Stimulated activated naive CD8-positive, alpha-beta T cell treated with anti-CD3 and anti-CD28 coated beads, Interleukin-15, Interleukin-2, amounts not matched to agents 100 ng/mL and 50 ng/mL, for 24 hours (primary cell): ENCODE measurements around the gene TBX3.

Experiments used
- H3K27ac Mint-ChIP-seq: one replicate; pipeline ENCODE4 v1.8.0; 2021; ENCODE audit warnings: mild to moderate bottlenecking, mixed read lengths
- H3K27me3 Mint-ChIP-seq: one replicate; pipeline ENCODE4 v1.8.0; 2021; ENCODE audit warnings: mixed read lengths
- H3K36me3 Mint-ChIP-seq: one replicate; pipeline ENCODE4 v1.8.0; 2021; ENCODE audit warnings: low read depth, mixed read lengths
- H3K4me1 Mint-ChIP-seq: one replicate; pipeline ENCODE4 v1.8.0; 2021; ENCODE audit warnings: low read depth, mixed read lengths
- H3K4me3 Mint-ChIP-seq: one replicate; pipeline ENCODE4 v1.8.0; 2021; ENCODE audit warnings: mild to moderate bottlenecking, mixed read lengths
- H3K9me3 Mint-ChIP-seq: one replicate; pipeline ENCODE4 v1.8.0; 2021; ENCODE audit warnings: mixed read lengths

Gene TBX3

GRCh38 chr12:114657597-114657920, 26.4 kb downstream of the TBX3 start:
- Mint-ChIP-seq H3K27ac (no peak overlapping the region), H3K36me3 (no peaks in the 10 kb centered on the region), H3K27me3 (peaks cover 20% of the 10 kb centered on the region), H3K4me1 (no peaks in the 10 kb centered on the region), H3K4me3 (no peak overlapping the region), H3K9me3 (peaks cover 4% of the 10 kb centered on the region)

DNA sequence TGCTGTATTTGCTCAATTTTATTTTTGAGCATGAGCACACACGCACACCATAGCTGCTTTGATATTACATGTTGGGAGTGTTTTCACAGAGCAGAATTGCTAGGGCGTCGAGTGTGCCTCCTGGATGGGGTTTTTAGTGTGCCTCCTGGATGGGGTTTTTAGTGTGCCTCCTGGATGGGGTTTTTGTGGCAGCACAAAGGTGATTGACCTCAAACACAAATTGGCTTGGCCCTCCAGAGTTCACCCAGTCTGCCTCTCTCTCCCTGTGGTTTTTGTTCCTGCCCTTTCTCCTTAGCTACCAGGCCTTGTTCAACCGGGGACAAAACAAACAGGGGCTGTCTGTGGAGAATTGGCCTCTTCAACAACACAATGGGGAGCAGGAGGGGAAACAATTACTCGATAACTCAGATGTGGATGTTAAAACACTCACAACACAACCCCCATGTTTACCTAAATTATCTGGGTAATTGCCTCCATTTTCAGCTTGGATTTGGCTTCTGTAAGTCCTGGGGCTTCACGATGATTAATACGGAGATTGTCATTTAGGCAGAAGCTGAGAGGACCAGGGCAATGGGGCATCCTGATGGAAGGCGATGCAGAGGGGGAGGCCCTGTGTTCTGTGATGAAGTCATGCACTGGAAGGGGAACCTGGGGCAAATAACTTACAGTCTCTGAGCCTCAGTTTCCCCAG, 26.9 kb downstream of the TBX3 start:
- Mint-ChIP-seq H3K9me3 (peaks cover 4% of the 10 kb centered on the region), H3K27ac (no peak overlapping the region), H3K4me1 (no peaks in the 10 kb centered on the region)

DNA sequence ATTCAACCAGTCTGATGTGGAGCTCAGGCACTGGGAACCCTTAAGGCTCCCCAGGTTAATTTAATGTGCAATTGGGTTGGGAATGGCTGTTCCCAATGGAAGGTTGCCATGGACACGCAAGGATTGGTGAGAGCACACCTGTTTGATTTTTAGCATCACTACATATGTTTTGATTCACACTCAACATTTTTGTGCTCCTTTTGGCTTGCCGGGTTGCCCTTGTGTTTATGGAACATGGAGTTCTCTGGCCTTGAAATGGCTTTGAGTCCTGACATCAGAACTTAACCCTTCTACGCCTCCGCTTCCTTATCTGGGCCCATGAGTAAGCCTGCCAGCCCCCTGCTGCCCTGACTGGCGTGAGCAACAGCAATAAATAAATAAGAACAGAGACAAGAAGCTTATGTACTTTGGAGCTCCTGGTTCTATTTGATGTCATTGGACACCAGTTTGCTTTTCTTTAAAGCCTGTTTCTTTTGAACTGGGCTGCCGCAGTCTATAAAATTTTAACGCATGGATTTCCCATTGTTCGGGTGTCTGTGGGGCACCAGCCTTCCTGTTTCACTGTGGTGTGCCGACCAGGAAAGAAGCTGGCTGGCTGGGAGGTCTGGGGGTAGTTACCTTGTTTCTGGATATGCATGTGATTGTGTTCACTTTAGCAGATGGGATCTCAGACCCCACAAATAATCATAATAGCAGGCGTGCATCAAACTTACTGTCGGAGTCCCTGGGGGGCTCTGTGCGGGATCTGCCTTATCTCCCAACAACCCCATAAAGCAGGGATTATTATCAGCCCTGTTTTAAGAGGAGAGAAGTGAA, 27.8 kb downstream of the TBX3 start:
- Mint-ChIP-seq H3K9me3 (peaks cover 4% of the 10 kb centered on the region), H3K4me3 (no peak overlapping the region), H3K36me3 (no peaks in the 10 kb centered on the region), H3K27ac (no peak overlapping the region), H3K27me3 (peaks cover 17% of the 10 kb centered on the region), H3K4me1 (no peaks in the 10 kb centered on the region)

More for the DNA sequence above, 26.9 kb downstream of the TBX3 start:
- peaks cover 17% of the 10 kb centered on the region for H3K27me3 Mint-ChIP-seq
- no peak overlapping the region for H3K4me3 Mint-ChIP-seq
- no peaks in the 10 kb centered on the region for H3K36me3 Mint-ChIP-seq

GRCh38 chr12:114649585-114649984, 34.4 kb downstream of the TBX3 start:
- no peaks in the 10 kb centered on the region for H3K4me1 Mint-ChIP-seq
- H3K9me3 Mint-ChIP-seq, result peaks cover 4% of the 10 kb centered on the region
- peaks cover 11% of the 10 kb centered on the region for H3K27me3 Mint-ChIP-seq
- no peak overlapping the region for H3K4me3 Mint-ChIP-seq
- no peaks in the 10 kb centered on the region for H3K36me3 Mint-ChIP-seq
- no peak overlapping the region for H3K27ac Mint-ChIP-seq

GRCh38 chr12:114648711-114649110, 35.3 kb downstream of the TBX3 start:
- Mint-ChIP-seq H3K27me3 (peaks cover 7% of the 10 kb centered on the region), H3K9me3 (peaks cover 4% of the 10 kb centered on the region), H3K27ac (no peak overlapping the region), H3K4me3 (no peak overlapping the region), H3K36me3 (no peaks in the 10 kb centered on the region), H3K4me1 (no peaks in the 10 kb centered on the region)

GRCh38 chr12:114638790-114639435, 45.1 kb downstream of the TBX3 start:
- no peaks in the 10 kb centered on the region for H3K9me3 Mint-ChIP-seq
- H3K36me3 Mint-ChIP-seq, result no peaks in the 10 kb centered on the region
- H3K27ac Mint-ChIP-seq, result no peak overlapping the region
- H3K4me1 Mint-ChIP-seq, result no peaks in the 10 kb centered on the region
- no peak overlapping the region for H3K4me3 Mint-ChIP-seq
- peaks cover 9% of the 10 kb centered on the region for H3K27me3 Mint-ChIP-seq

GRCh38 chr12:114636723-114637480, 47.1 kb downstream of the TBX3 start:
- Mint-ChIP-seq H3K4me3 (no peak overlapping the region), H3K27me3 (peaks cover 9% of the 10 kb centered on the region), H3K27ac (no peak overlapping the region), H3K4me1 (no peaks in the 10 kb centered on the region), H3K36me3 (no peaks in the 10 kb centered on the region), H3K9me3 (no peaks in the 10 kb centered on the region)

DNA sequence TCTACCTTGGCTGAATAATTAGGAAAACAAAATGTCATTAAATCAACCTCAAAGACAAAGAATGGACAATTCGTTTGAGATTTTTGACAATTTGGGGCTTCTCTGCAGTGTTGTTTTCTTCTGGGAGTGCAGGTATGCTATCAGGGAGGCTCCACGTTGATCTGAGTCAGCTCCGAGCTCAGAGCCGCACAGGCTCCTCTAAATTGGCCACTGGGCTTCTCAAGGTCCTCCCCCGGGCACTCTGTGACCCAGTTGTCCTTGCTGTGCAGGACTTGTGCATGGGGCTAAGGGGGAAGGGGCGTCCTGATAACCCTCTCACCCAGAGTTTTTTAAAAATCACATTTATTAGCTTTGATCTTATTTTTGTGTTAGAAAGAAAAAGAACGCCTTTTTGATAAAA, 52.7 kb downstream of the TBX3 start:
- no peaks in the 10 kb centered on the region for H3K9me3 Mint-ChIP-seq
- no peak overlapping the region for H3K4me3 Mint-ChIP-seq
- no peaks in the 10 kb centered on the region for H3K27me3 Mint-ChIP-seq
- no peaks in the 10 kb centered on the region for H3K36me3 Mint-ChIP-seq
- no peaks in the 10 kb centered on the region for H3K4me1 Mint-ChIP-seq
- H3K27ac Mint-ChIP-seq, result no peak overlapping the region

DNA sequence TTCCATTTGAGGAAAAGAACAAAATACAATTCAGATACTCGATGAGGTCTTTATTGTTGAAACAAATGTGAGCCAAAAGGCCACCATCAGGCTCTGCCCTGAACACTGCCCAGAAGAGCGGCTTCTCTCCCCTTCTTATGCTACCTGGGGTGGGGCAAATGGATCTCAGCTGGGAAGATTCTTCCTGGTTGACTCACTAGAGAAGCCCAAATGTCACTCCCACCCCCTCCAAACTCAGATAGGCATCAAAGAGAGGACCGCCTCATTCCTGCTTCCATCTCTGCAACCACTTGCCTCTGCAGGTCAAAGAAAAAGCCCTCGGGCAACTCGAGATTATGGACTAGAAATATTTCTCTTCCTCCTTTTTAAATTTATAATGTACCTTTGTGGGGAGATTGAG, 55.8 kb downstream of the TBX3 start:
- H3K4me1 Mint-ChIP-seq, result no peaks in the 10 kb centered on the region
- H3K9me3 Mint-ChIP-seq, result no peaks in the 10 kb centered on the region
- H3K27me3 Mint-ChIP-seq, result no peaks in the 10 kb centered on the region
- H3K36me3 Mint-ChIP-seq, result no peaks in the 10 kb centered on the region
- H3K27ac Mint-ChIP-seq, result no peak overlapping the region
- H3K4me3 Mint-ChIP-seq, result no peak overlapping the region

DNA sequence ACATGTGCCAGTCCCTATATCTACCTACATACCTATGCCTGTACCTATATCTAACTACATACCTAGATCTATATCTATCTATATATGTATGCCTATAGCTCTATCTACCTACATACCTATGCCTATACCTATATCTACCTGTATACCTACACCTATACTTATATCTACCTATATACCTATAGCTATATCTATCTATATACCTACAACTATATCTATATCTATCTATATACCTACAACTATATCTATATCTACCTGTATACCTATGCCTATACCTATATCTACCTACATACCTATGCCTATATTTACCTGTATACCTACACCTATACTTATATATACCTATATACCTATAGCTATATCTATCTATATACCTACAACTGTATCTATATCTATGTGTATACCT, 56.6 kb downstream of the TBX3 start:
- no peaks in the 10 kb centered on the region for H3K4me1 Mint-ChIP-seq
- H3K27ac Mint-ChIP-seq, result no peak overlapping the region
- no peak overlapping the region for H3K4me3 Mint-ChIP-seq
- no peaks in the 10 kb centered on the region for H3K36me3 Mint-ChIP-seq
- H3K27me3 Mint-ChIP-seq, result peaks cover 3% of the 10 kb centered on the region
- no peaks in the 10 kb centered on the region for H3K9me3 Mint-ChIP-seq

DNA sequence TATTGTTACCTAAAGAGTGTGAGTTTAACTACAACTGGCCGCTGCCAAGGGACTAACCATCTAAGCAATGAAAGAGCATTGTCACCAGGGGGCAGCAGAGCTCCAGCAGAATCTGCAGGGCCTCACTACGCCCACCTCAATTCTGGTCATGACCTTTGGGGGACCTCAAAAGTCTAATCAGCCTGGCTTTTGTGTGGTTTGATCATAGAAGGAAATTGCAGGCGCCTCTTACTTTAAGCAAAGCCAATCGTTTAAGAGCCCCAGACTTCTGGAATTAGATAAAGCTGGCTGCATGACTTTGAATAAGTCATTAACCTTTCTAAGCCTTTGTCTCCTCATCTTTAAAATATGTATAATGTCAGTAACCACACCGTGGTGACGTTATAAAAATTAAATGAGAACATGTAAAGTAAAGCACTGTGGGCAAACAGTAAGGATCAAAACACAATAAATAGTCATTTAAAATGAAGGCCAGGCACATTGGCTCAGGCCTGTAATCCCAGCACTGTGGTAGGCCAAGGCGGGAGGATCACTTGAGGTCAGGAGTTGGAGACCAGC, 58.6 kb downstream of the TBX3 start:
- Mint-ChIP-seq H3K27me3 (peaks cover 6% of the 10 kb centered on the region), H3K4me3 (no peak overlapping the region), H3K4me1 (no peaks in the 10 kb centered on the region), H3K36me3 (no peaks in the 10 kb centered on the region), H3K27ac (no peak overlapping the region), H3K9me3 (no peaks in the 10 kb centered on the region)

- Mint-ChIP-seq H3K36me3 (no peaks in the 10 kb centered on the region), H3K9me3 (no peaks in the 10 kb centered on the region), H3K27me3 (peaks cover 6% of the 10 kb centered on the region), H3K4me1 (no peaks in the 10 kb centered on the region), H3K27ac (no peak overlapping the region), H3K4me3 (no peak overlapping the region)
These were observed 60.2 kb downstream of the TBX3 start for GRCh38 chr12:114623737-114624136.
